ENCODE measurements around the gene ZNF865. TPM values are rescaled to one million over a fixed set of nuclear protein-coding genes. Genes with fewer than 3 reads are reported as not detected.

ZNF865 gene
- total and polyA plus RNA-seq, 10 of the 15 experiments (the other 5 are each of a cell fraction or from before 2014, with no cell fraction given), result 0.02 to 18.3 (median 0.90) TPM

- H3K36me3 ChIP-seq (ENCODE audit: control insufficient read depth in 2 of 2, insufficient read depth in 2 of 2, low read length in 1 of 2), result no peaks in the 10 kb centered on the region
- H2AFZ ChIP-seq (ENCODE audit: control insufficient read depth, low read depth, low read length), result peak overlapping the region; percentile 84
- RAD21 ChIA-PET (ENCODE audit: unreplicated experiment), result interaction anchor here (0.7 to 2.9 kb wide), 8 partner anchors 9 to 286 kb away, joined by 3 to 29 read pairs (median 6); partner anchors contain the start of genes FIZ1, KMT5C, ZNF524 and ZNF865
- H3K4me1 ChIP-seq (ENCODE audit: control insufficient read depth, insufficient read depth, low read length), result peaks cover 9% of the 10 kb centered on the region; the same call in 1 of the 2 replicates
- SMC1A ChIA-PET (ENCODE audit: uncharacterized antibody, unreplicated experiment), result interaction anchor here (1.0 to 2.0 kb wide), 3 partner anchors 19 to 158 kb away, joined by 3 to 8 read pairs (median 5); partner anchors contain the start of genes U2AF2 and ZNF865
- H3K4me3 ChIP-seq, result peak overlapping the region; percentile 72; the same call in 1 of the 2 replicates
- H3K79me2 ChIP-seq (ENCODE audit: control insufficient read depth, insufficient read depth, low read length), result no peaks in the 10 kb centered on the region
- ATAC-seq (no peak), DNase-seq (ENCODE audit: low read depth, low spot score) (no peak), FAIRE-seq (no peak)
- BruUV-seq (replicated peaks), result no TSS peak
- CTCF ChIA-PET, result interaction anchor here (0.6 to 7.9 kb wide), 11 partner anchors 9 to 1053 kb away, joined by 3 to 76 read pairs (median 7); partner anchors contain the start of genes FIZ1, U2AF2 and ZNF865
- TF ChIP-seq, protein P1, sequence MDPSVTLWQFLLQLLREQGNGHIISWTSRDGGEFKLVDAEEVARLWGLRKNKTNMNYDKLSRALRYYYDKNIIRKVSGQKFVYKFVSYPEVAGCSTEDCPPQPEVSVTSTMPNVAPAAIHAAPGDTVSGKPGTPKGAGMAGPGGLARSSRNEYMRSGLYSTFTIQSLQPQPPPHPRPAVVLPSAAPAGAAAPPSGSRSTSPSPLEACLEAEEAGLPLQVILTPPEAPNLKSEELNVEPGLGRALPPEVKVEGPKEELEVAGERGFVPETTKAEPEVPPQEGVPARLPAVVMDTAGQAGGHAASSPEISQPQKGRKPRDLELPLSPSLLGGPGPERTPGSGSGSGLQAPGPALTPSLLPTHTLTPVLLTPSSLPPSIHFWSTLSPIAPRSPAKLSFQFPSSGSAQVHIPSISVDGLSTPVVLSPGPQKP (IDR thresholded peaks at IDR 0.05; ENCODE audit: low read depth, low read length), result no peak
- TF ChIP-seq ZBTB4 (CRISPR knock-in tag; IDR thresholded peaks at IDR 0.05) (no peak), NKRF (conservative IDR thresholded peaks at IDR 0.05) (no peak)
- TF ChIP-seq, protein P2, sequence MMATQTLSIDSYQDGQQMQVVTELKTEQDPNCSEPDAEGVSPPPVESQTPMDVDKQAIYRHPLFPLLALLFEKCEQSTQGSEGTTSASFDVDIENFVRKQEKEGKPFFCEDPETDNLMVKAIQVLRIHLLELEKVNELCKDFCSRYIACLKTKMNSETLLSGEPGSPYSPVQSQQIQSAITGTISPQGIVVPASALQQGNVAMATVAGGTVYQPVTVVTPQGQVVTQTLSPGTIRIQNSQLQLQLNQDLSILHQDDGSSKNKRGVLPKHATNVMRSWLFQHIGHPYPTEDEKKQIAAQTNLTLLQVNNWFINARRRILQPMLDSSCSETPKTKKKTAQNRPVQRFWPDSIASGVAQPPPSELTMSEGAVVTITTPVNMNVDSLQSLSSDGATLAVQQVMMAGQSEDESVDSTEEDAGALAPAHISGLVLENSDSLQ (IDR thresholded peaks at IDR 0.05), result peak; percentile 63
- in situ Hi-C loops (cut with MboI), result loop anchor here (5.0 kb wide), 1 partner anchor 483 kb away; no protein-coding TSS in a partner anchor
- H3K4me2 ChIP-seq (ENCODE audit: control insufficient read depth, insufficient read depth), result peak overlapping the region; percentile 94
- no peak overlapping the region for H3K9ac ChIP-seq (ENCODE audit: control insufficient read depth, insufficient read depth, low read length)
- 12% methylated on average over 11 of the region's 11 CpGs for WGBS (ENCODE audit: insufficient coverage, insufficient replicate concordance, low lambda C conversion rate, missing lambda C conversion rate)
- H3K9me3 ChIP-seq (replicated peaks; ENCODE audit: control insufficient read depth, insufficient read depth, low read length), result no peaks in the 10 kb centered on the region; the same call in 2 of the 3 replicates
- H3K27me3 ChIP-seq (replicated peaks in 1 of 2; ENCODE audit: control insufficient read depth in 2 of 2, insufficient read depth in 2 of 2, low read length in 1 of 2), result no peaks in the 10 kb centered on the region
- H4K20me1 ChIP-seq (ENCODE audit: control insufficient read depth, insufficient read depth), result no peaks in the 10 kb centered on the region
- POLR2A ChIA-PET, result interaction anchor here (0.6 to 2.8 kb wide), 13 partner anchors 8 to 724 kb away, joined by 3 to 21 read pairs (median 4); partner anchors contain the start of genes FIZ1, KMT5C, U2AF2 and UBE2S
- intact Hi-C loops (cut with micrococcal nuclease; ENCODE audit: unreplicated experiment), result no loop called here
- no peak overlapping the region for H3K27ac ChIP-seq (ENCODE audit: control insufficient read depth, insufficient read depth)
Observed at GRCh38 chr19:55625004-55625326, 19.5 kb downstream of the ZNF865 start.
